WI38 (cell line): Measurements from ENCODE around the gene USP46.

Source experiments
- H3K4me3 ChIP-seq: 2 replicates; pipeline ENCODE4 v1.5.1; 2011; ENCODE audit warnings: low read depth, mild to moderate bottlenecking, control low read depth, low read length
- CTCF ChIP-seq: IDR thresholded peaks from 2 replicates; pipeline ENCODE4 v1.5.1; 2012; ENCODE audit warnings: low read depth, mild to moderate bottlenecking, control low read depth, low read length

USP46 gene

GRCh38 chr4:52548818-52549570 lies 110.1 kb downstream of the USP46 start:
- H3K4me3 ChIP-seq: no peak overlapping the region
- TF ChIP-seq CTCF: no peak

GRCh38 chr4:52546449-52546848 lies 112.7 kb downstream of the USP46 start:
- H3K4me3 ChIP-seq: no peak overlapping the region
- no peak for TF ChIP-seq CTCF

- H3K4me3 ChIP-seq: no peak overlapping the region
- TF ChIP-seq CTCF: peak; percentile 98
These were observed 113.7 kb downstream of the USP46 start for GRCh38 chr4:52545099-52546069.
